GM19438 (cell line): ENCODE results near the gene CHRDL2.

Experiments
- ATAC-seq: cut with Tn5 transposase; IDR thresholded peaks from one replicate; pipeline ENCODE4 v1.9.1; 2021; ENCODE audit warnings: low read depth; ENCODE audit not compliant: unreplicated experiment

Gene CHRDL2

GRCh38 chr11:74717221-74717969 lies 13.8 kb downstream of the CHRDL2 start:
- no peak for ATAC-seq

DNA sequence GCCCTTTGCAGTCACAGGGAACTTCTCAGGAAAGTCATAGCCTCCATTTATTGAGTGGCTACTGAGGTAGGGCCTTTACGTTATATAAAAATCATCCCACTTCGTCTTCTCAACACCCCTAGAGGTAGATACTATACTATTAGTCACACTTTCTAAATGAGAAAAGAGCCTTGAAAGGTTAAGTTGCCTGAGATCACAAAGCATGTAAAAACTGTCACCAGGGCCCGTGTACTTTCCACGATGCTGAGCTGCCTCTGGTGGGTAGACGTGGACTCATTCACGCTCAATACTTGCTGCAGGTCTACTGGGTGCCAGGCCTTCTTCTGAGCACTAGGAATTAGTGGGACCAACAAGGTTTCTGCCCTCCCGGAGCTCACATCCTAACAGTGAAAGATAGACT lies 16.3 kb downstream of the CHRDL2 start:
- ATAC-seq: no peak

DNA sequence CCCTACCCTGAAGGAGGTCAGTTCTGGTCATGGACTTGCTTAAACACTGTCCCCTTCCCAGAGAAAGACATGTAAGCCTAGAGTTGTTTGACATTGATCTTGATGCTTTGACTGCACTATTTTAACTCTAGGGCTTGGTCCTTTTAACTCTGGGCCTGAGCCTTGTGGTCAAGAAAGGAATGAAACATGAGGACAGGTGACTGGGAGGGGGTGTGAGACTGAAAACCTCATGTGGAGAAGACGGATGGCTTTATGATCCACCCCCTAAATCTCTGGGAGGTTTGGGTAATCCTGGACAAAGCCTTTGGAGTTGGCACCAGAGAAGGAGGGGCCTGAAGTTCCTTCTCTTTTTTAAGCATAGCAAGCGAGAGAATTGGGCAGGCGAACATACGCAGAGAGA lies 17.5 kb downstream of the CHRDL2 start:
- ATAC-seq: no peak

DNA sequence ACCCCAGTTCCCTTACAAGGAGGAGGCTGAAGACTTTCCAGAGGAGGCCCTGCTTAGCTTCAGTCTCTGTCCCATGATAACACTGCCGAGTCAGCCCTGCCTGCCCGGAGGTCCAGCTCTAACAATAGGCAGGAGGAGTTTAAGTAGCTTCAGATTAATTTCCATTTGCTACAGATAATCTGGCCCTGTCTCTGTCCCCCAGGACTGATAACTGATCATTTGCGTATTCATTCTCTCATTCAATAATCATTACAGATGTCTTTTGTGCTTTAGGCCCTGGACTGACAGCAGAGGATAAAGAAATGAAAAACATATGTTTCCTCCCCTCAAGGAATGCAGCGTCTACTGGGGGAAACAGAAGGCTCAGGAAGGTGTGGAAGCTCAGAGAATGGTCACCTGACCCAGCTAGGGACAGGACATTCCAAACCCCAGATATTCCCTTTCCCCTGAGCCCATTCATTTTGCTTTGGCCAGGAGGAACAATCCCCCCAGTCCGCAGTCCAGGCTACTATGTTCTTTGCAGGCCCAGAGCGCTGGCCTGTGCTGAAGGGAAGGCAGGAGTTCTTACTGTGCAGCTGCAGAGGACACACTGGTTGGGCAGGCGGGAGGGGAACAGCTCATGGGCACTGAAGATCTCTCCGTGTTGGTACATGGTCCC lies 20.8 kb downstream of the CHRDL2 start:
- ATAC-seq: no peak

- ATAC-seq: no peak
These were observed 22.1 kb downstream of the CHRDL2 start for GRCh38 chr11:74709175-74709574.

DNA sequence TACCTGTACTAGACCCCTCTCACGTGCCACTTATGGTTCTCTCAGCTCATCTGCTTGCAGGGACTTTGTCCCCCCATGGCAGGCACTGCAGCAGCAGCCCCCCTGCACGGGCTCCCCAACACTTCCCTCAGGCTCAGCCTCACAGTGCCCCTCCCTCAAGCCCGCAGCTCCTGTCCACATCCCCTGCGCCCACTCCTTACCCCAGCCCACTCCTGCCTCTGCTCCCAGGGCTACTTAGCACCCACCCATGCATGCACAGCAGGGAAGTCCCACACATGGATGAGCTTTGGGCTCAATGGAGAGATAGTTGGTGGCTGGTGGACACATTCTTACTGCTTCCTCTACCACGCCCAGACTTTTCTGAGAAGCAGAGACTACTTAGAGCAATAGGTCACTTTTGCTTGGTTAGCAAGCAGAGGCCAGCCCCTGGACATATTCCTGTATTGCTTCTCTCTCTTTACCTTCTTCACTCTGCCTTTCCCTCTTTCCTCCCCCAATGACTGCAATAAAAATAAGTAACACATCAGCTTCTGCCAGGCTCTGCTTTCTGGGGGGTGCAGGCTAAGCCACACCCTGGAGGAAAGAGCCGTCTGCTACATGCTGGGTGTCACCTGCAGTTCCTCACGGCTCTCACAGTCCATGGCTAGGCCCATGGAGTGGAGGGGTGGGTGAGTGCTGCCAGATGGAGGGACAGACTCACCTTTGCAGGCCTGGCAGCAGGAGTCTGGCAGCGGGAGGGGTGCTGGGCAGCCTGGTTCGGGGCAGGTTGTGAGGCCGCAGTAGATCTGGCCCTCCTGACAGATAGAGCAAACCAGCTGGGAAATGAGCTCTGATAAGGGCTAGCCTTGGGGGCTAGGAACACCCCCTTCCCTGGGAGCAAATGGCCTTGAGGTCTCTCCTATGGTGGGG lies 23.4 kb downstream of the CHRDL2 start:
- no peak for ATAC-seq

DNA sequence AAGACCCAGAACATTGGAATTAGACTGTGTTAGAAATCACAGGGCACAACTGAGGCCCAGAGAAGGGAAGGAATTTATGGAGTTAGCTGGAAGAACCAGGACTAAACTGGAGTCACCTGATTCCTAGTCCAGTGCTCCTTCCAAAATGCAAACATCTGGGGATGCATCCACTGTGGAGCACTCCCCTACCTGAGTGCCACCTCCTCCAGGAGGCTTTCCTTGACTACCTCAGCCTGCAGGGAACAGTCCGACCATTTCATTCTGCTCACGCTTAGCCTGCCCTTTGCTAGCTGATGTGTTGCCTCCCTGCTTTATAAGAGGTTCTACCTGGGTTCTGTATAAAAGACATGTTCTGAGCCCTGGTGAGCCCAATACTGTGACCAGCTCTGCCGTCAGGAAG lies 24.0 kb downstream of the CHRDL2 start:
- no peak for ATAC-seq

DNA sequence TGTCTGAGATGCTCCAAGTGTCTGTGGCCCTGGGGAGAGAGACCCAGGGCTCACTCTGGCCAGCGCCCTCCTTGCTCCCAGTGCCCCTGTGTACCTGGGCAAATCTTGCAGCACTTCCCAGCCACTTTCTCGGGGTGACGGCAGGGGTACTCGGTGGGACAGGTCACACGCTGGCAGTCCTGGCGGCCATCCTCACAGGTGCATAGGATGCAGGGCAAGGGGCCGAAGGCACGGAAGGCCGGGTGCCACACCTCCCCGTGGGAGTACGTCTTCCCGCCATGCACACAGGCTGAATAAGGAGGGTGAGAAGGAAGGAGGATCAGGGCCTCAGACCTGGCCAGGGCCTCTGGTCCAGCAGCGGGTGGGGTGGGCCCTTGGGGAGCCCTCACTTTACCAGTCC lies 28.0 kb downstream of the CHRDL2 start:
- ATAC-seq: no peak

DNA sequence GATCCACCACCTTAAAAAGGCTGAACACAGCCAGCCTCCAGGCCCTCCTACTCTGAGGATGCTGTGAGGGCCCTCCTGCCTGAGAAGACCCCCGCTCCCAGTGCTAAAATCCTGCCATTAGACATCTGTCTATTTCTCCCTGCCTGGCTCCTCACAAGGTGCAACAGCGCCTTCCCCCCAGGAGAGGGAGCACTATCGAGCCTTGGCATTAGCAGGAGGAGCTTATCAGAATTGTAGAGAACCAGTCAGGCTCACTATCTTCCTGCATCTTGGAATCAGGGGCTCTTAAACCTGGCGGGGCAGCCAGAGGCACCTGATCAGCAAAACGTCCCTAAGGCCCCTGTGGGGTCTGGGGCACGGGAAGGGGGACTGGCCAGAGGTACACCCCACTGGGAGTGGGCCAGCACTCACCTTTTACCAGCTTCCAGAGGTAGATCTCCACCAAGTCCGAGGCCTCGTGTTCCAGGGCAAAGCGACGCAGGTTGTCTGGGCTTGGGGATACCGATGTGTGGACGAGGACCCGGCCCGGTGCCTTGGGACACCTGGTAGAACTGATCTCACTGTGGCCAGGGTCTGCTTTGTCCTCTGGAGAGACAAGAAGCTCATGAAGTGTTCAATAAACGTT lies 28.7 kb downstream of the CHRDL2 start:
- ATAC-seq: no peak

- ATAC-seq: no peak
These were observed 29.9 kb downstream of the CHRDL2 start for GRCh38 chr11:74701351-74701750.

GRCh38 chr11:74699615-74700396 lies 31.4 kb downstream of the CHRDL2 start:
- ATAC-seq: no peak

DNA sequence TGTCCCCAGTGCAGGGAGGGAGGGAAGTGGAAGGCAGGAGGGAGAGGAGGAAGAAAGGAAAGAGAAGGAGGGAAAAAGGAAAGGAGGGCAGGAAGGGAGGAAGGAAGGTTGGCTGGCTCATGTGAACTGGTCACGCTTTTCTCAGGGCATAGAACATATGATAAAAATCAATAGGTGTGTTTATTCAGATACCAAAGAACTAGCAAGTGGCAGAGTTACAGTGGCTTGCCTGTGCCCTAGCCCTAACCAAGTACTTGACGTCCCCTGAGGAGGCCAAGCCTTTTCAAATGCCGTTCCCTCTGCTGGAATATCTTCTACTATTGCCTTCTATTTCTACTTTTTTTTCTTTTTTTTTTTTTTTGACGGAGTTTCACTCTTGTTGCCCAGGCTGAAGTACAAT lies 33.5 kb downstream of the CHRDL2 start:
- no peak for ATAC-seq

DNA sequence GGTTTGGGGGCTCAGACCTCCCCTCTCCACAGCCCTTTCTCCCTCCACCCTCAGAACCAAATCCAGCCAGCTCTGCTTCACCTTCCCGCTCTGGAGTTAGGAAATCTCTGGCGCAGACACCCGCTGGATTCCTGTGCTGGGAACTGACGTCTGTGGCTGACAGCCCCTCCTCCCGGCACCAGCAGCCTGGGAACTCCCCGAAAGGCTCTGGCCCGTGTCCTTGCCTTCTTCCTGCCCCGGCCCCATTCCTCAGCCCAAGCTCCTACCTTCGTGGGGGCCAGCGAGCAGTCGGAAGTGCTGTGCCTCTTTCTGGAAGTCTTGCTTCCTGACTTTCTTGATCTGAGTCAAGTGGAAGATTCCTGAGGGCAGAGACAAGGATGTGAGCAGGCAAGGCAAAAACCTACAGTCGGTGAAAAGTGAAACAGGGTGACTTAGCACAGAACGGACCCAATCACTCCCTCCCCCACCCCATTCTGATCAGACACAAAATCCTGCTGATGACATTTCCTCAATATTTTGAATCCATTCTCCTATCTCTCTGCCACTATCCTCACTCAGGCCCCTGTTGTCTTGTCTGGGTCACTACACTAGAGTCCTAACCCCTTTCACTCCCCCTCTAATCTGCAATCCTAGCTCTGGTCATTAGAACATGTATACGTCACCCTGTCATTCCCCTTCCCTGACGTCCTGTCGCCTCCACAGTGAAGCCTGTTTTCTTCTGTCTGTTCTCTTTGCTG lies 34.1 kb downstream of the CHRDL2 start:
- ATAC-seq: no peak

DNA sequence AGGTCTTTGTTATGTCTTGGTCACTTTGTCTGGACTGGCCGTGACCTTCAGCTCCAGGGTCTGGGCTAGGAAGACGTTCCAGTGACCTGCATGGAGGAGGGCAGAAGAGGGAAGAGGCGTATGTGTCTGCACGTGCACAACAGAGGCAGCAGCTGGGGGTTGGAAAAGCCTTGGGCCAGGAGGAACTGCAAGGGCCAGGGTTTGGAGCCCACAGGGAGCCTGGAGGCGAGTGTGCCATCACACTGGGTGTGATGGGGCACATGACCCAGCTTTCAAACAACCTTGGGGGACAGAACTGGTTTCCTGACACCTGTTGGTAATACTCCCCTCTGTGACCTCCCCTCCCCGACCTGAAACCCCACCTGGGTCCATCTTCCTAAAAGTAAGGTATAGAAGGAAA lies 34.7 kb downstream of the CHRDL2 start:
- no peak for ATAC-seq

GRCh38 chr11:74695705-74696280 lies 35.4 kb downstream of the CHRDL2 start:
- ATAC-seq: no peak

DNA sequence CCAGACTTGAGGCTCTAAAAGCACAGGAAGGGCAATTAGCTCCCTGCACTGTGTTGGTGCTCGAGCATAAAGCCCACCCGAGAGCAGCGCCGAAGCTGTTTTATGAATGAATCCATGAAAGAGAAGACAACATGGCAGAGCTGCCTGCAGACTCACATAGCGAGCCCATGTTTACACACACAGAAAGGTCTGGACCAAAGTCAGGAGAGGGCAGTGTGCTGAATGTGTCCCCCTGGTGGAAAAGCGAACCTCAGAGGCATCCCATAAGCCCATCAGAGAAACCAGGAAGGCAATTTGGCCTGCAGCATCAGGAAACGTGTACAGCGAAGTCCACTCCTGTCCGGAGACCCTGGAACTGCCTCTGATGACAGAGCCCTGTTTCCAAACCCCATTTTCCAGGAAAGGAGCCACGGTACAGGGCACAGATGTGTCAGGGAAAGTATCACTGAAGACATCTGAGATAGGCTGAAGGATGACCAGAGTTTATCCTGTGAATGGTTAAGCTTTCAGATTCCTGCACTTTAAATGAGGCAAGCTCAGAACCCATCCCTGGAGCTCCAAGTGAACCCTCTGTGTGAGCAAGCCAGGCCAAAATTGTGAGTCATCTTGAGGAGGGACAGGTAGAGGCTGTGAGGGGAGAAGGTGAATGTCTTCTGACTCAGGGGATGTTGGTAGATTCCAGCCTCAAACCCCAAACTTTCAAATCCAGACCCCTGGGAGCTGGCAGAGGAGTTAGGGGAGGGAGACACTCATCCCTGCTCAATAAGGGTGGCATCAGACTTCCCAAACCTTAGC lies 36.9 kb downstream of the CHRDL2 start:
- ATAC-seq: no peak

DNA sequence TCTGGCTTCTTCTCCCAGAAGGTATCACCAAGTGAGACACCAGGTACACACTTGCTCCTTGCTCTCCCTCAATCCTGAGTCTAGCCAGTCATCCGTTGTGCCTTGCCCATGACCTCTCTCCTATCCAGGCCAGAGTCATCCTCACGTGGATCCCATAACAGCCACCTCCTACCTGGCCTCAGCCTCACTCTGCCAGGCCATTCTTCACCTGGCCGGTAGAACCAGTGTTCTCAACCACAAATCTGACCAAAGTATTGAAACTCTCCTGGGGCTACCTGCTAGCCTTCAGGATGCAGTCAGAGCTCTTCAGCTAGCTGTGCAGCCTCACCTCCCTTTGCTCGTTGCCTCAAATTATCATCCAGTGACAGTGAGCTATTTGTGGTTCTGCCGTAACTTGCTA lies 37.7 kb downstream of the CHRDL2 start:
- no peak for ATAC-seq

- no peak for ATAC-seq
These were observed 39.5 kb downstream of the CHRDL2 start for GRCh38 chr11:74691755-74692154.
